Esophagus squamous epithelium (tissue), 5 donors: ENCODE measurements around the gene ZNF521. TPM values are rescaled to one million over a fixed set of nuclear protein-coding genes. Genes with fewer than 3 reads are reported as not detected.

Experiments
- DNase-seq: peaks from one replicate; lab custom pipeline; 2025; lab: John Stamatoyannopoulos, UW
- H3K27ac ChIP-seq, 4 donors: fragments of 200-600 bp; sonication (generic); one replicate each; pipeline ENCODE4 v1.5.1; 2016 to 2019; ENCODE audit warnings: mild to moderate bottlenecking in 1 of 4
- H3K27me3 ChIP-seq, 4 donors: fragments of 200-600 bp; sonication (generic); 1 replicate in 3 of 4; 2 replicates in 1 of 4; pipeline versions ENCODE4 v1.5.1 to v1.6.0; 2017 to 2021; ENCODE audit warnings: antibody characterized with exemption in 1 of 4
- H3K36me3 ChIP-seq, 3 donors: fragments of 200-600 bp; sonication (generic); one replicate each; pipeline ENCODE4 v1.5.1; 2016 to 2019
- H3K4me1 ChIP-seq, 3 donors: fragments of 200-600 bp; sonication (generic); one replicate each; pipeline ENCODE4 v1.5.1; 2017 to 2019
- H3K4me3 ChIP-seq, 4 donors: fragments of 200-600 bp; sonication (generic); 1 replicate in 3 of 4; 2 replicates in 1 of 4; pipeline ENCODE4 v1.5.1; 2016 to 2019; ENCODE audit warnings: mild to moderate bottlenecking in 2 of 4, moderate library complexity in 1 of 4
- H3K9me3 ChIP-seq, 3 donors: fragments of 200-600 bp; sonication (generic); one replicate each; pipeline ENCODE4 v1.5.1; 2016 to 2019
- POLR2A ChIP-seq, 4 donors: fragments of 450-650 bp; IDR thresholded peaks; one replicate each; pipeline ENCODE4 v1.6.1; 2017; ENCODE audit warnings: antibody characterized with exemption in 4 of 4, mild to moderate bottlenecking in 4 of 4, moderate library complexity in 3 of 4
- WGBS, 2 donors: methylation state at CpG; one replicate each; pipeline ENCODE4 v1.1.5; 2018; 5-methylcytosine and 5-hydroxymethylcytosine counted together
- intact Hi-C: fragments of 100-400 bp; cut with DNase I; formaldehyde crosslinking; loops from one replicate; pipeline ENCODE4 v1.15.0; 2022
- total RNA-seq, 4 donors: library from RNA; depleted of rRNA; stranded (reverse); fragments of >200 nt; gene quantifications; one replicate each; pipeline ENCODE4 v1.1.0, GENCODE V29; 2016
- TF ChIP-seq, protein P1 (sequence below), 6 experiments: fragments of 450-650 bp in 4 of 6; fragments of 200-600 bp in 2 of 6; sonication (generic) in 2 of 6; IDR thresholded peaks; one replicate each; pipeline ENCODE4 v1.5.1; 2016 to 2019; ENCODE audit warnings: antibody characterized with exemption in 6 of 6, mild to moderate bottlenecking in 4 of 6, moderate library complexity in 4 of 6
- donor health status: DM: yes; HTN: yes; CAD: no.

ZNF521 gene
- total RNA-seq, 4 donors from 2014 or later = 0.68 to 11.3 (median 4.7) TPM

DNA sequence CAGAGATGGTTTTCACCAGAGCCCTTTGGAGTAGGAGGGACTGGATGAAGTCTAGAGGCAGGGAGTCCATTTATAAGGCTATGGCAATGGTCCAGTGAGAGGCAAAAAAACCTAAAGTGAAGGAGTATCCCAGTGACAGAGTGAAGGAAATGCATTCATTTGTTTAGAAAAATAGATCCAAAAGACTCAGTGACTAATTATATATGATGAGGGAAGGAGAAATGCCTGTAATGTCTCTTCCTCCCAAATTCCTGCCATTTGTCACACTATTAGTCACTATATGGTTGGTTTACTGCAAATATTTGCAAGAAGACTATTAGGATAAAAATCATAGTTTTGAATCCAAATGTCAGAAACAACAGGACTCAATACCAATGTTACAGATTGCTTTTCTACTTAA, 104.2 kb downstream of the ZNF521 start:
- H3K27me3 ChIP-seq = no peaks in the 10 kb centered on the region
- no peak for DNase-seq
- no peak for TF ChIP-seq POLR2A (IDR thresholded peaks at IDR 0.05)
- TF ChIP-seq, protein P1, sequence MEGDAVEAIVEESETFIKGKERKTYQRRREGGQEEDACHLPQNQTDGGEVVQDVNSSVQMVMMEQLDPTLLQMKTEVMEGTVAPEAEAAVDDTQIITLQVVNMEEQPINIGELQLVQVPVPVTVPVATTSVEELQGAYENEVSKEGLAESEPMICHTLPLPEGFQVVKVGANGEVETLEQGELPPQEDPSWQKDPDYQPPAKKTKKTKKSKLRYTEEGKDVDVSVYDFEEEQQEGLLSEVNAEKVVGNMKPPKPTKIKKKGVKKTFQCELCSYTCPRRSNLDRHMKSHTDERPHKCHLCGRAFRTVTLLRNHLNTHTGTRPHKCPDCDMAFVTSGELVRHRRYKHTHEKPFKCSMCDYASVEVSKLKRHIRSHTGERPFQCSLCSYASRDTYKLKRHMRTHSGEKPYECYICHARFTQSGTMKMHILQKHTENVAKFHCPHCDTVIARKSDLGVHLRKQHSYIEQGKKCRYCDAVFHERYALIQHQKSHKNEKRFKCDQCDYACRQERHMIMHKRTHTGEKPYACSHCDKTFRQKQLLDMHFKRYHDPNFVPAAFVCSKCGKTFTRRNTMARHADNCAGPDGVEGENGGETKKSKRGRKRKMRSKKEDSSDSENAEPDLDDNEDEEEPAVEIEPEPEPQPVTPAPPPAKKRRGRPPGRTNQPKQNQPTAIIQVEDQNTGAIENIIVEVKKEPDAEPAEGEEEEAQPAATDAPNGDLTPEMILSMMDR (IDR thresholded peaks at IDR 0.05) = no peak
- no peaks in the 10 kb centered on the region for H3K4me1 ChIP-seq
- no peaks in the 10 kb centered on the region for H3K36me3 ChIP-seq
- intact Hi-C loops = no loop called here
- H3K4me3 ChIP-seq = no peak overlapping the region
- H3K9me3 ChIP-seq = no peaks in the 10 kb centered on the region
- H3K27ac ChIP-seq = no peak overlapping the region

DNA sequence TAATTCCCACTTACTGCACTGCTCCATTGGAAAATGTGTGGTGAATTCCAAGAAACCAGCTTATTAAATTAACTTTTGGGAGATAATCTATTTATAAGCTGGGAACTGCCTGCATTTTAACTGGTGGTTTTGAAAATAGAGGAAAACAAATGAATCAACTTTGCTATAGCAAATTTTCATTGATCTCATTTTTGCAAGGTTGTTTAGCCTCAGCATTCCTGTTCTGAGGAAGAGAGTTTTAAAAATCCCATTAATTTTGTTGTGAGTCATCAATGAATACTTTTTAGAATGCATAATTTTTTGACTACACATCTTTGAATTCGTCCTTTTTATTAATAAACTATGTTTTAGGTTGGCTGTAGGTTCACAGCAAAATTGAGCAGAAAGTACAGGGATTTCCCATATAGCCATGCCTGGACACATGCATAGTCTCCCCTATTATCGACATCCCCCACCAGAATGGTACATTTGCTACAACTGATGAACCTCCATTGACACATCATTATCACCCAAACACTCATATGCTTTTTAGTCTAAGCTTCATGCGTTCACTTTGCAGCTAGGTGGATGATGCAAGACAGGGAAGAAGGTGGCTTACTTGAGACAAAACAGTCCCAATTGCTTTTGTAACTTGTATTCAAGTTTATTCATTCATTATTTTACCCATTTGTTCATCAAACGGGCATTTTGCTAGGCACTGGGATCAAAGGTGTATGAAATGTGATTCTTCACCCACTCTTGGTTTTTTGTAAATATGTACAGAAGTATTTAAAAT, 106.9 kb downstream of the ZNF521 start:
- Histone ChIP-seq H3K27me3 (no peaks in the 10 kb centered on the region), H3K36me3 (no peaks in the 10 kb centered on the region), H3K9me3 (no peaks in the 10 kb centered on the region), H3K4me3 (no peak overlapping the region), H3K27ac (no peak overlapping the region), H3K4me1 (no peaks in the 10 kb centered on the region)
- WGBS, 2 donors = 61 to 72% methylated on average over 4 of the region's 4 CpGs
- TF ChIP-seq, protein P1 (IDR thresholded peaks at IDR 0.05) = no peak
- TF ChIP-seq POLR2A (IDR thresholded peaks at IDR 0.05) = no peak
- intact Hi-C loops = no loop called here
- DNase-seq = no peak

DNA sequence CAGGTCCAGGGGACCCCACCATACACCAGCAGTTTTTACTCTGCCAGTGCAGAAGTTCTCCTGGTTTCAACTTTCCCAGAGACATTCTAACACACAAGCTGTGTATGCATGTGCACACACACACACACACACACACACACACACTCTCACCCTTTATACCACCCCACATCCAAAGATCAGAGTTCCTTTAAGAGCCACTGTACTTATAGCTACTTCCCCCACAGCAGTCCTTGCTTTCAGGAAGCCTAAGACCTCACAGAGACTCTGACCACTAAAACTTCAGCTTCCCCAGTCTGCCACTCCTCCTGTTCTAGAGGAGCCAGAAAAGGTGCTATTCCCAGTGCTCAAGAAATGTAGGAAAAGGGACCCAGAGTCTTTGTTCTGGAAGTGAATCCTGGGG, 107.8 kb downstream of the ZNF521 start:
- TF ChIP-seq, protein P1 (IDR thresholded peaks at IDR 0.05) = no peak
- TF ChIP-seq POLR2A (IDR thresholded peaks at IDR 0.05) = no peak
- intact Hi-C loops = no loop called here
- H3K4me3 ChIP-seq = no peak overlapping the region
- no peaks in the 10 kb centered on the region for H3K9me3 ChIP-seq
- H3K27me3 ChIP-seq = no peaks in the 10 kb centered on the region
- H3K27ac ChIP-seq = no peak overlapping the region
- no peaks in the 10 kb centered on the region for H3K36me3 ChIP-seq
- DNase-seq = no peak
- H3K4me1 ChIP-seq = no peaks in the 10 kb centered on the region

DNA sequence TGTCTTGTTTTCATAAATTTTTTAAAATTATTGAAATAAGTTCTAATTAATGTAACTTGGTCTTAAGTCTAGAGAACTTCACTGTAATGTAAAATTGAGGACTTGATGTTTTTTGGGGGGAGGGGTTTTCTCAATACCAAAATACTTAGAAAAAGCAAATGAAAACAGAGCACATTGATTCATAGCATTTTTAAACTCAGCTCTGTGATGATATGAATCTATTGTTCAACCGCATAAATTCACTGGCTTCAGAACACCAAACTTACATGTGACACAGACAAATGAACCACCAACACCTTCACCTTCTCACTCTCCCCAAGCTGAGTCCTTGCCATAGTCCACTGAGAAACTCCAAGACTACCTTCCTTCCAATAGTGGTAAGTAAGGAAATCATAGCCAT, 108.2 kb downstream of the ZNF521 start:
- intact Hi-C loops = no loop called here
- Histone ChIP-seq H3K4me1 (no peaks in the 10 kb centered on the region), H3K4me3 (no peak overlapping the region), H3K27me3 (no peaks in the 10 kb centered on the region), H3K36me3 (no peaks in the 10 kb centered on the region), H3K9me3 (no peaks in the 10 kb centered on the region), H3K27ac (no peak overlapping the region)
- WGBS, 2 donors = 81 to 94% methylated on average over 1 of the region's 1 CpG
- DNase-seq = no peak
- TF ChIP-seq POLR2A (IDR thresholded peaks at IDR 0.05) = no peak
- TF ChIP-seq, protein P1 (IDR thresholded peaks at IDR 0.05) = no peak

DNA sequence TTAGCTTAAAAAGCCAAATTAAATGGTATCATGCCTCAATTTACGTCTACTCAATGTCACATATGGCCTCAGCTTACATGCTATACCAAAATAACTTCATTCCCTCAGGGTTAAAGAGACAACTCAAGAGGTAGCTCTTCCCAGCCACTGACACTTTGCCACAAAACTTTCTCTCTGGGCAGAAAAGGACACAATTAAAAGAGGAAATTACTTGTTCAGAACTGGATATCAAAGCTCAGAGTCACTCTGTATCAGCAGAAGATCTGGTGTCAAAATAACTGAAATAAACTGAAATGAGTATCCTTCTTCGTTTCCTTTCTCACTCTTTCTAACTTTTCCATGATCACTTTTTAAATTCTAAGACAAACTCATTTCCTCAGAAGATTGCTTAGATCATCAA, 108.7 kb downstream of the ZNF521 start:
- no peaks in the 10 kb centered on the region for H3K36me3 ChIP-seq
- H3K4me3 ChIP-seq = no peak overlapping the region
- H3K27ac ChIP-seq = no peak overlapping the region
- no peak for TF ChIP-seq POLR2A (IDR thresholded peaks at IDR 0.05)
- TF ChIP-seq, protein P1 (IDR thresholded peaks at IDR 0.05) = no peak
- WGBS, 2 donors = 66 to 71% methylated on average over 2 of the region's 2 CpGs
- intact Hi-C loops = no loop called here
- H3K4me1 ChIP-seq = no peaks in the 10 kb centered on the region
- H3K27me3 ChIP-seq = no peaks in the 10 kb centered on the region
- DNase-seq = no peak
- no peaks in the 10 kb centered on the region for H3K9me3 ChIP-seq
